Activated naive CD4-positive, alpha-beta T cell treated with anti-CD3 and anti-CD28 coated beads, Interleukin-2, amount 50 U/mL, for 24 hours (primary cell): Measurements from ENCODE around the gene BBS4.

Experiments used
- H3K27ac Mint-ChIP-seq: one replicate; pipeline ENCODE4 v1.8.0; 2021; ENCODE audit warnings: mild to moderate bottlenecking, mixed read lengths
- H3K27me3 Mint-ChIP-seq: one replicate; pipeline ENCODE4 v1.8.0; 2021; ENCODE audit warnings: mixed read lengths
- H3K36me3 Mint-ChIP-seq: one replicate; pipeline ENCODE4 v1.8.0; 2021; ENCODE audit warnings: mixed read lengths
- H3K4me1 Mint-ChIP-seq: one replicate; pipeline ENCODE4 v1.8.0; 2021; ENCODE audit warnings: mixed read lengths
- H3K4me3 Mint-ChIP-seq: one replicate; pipeline ENCODE4 v1.8.0; 2021; ENCODE audit warnings: mild to moderate bottlenecking, mixed read lengths
- H3K9me3 Mint-ChIP-seq: one replicate; pipeline ENCODE4 v1.8.0; 2021; ENCODE audit warnings: mixed read lengths

The BBS4 gene

GRCh38 chr15:72732516-72732915 is 46.5 kb downstream of the BBS4 start:
- Mint-ChIP-seq H3K27ac (peak overlapping the region; percentile 30), H3K4me1 (peaks cover 10% of the 10 kb centered on the region), H3K4me3 (no peak overlapping the region), H3K27me3 (no peaks in the 10 kb centered on the region), H3K36me3 (peaks cover 15% of the 10 kb centered on the region), H3K9me3 (no peaks in the 10 kb centered on the region)

GRCh38 chr15:72733941-72734738 is 48.1 kb downstream of the BBS4 start:
- peaks cover 5% of the 10 kb centered on the region for H3K9me3 Mint-ChIP-seq
- peak overlapping the region; percentile 79 for H3K27ac Mint-ChIP-seq
- no peak overlapping the region for H3K4me3 Mint-ChIP-seq
- H3K4me1 Mint-ChIP-seq = peaks cover 22% of the 10 kb centered on the region
- H3K27me3 Mint-ChIP-seq = no peaks in the 10 kb centered on the region
- peaks cover 21% of the 10 kb centered on the region for H3K36me3 Mint-ChIP-seq

- peaks cover 32% of the 10 kb centered on the region for H3K4me1 Mint-ChIP-seq
- no peak overlapping the region for H3K27ac Mint-ChIP-seq
- H3K27me3 Mint-ChIP-seq = no peaks in the 10 kb centered on the region
- H3K9me3 Mint-ChIP-seq = peaks cover 5% of the 10 kb centered on the region
- peaks cover 26% of the 10 kb centered on the region for H3K36me3 Mint-ChIP-seq
- no peak overlapping the region for H3K4me3 Mint-ChIP-seq
These were observed 49.1 kb downstream of the BBS4 start for GRCh38 chr15:72735111-72735510.

- peaks cover 5% of the 10 kb centered on the region for H3K9me3 Mint-ChIP-seq
- H3K27ac Mint-ChIP-seq = no peak overlapping the region
- H3K27me3 Mint-ChIP-seq = no peaks in the 10 kb centered on the region
- peaks cover 35% of the 10 kb centered on the region for H3K36me3 Mint-ChIP-seq
- H3K4me3 Mint-ChIP-seq = no peak overlapping the region
- peaks cover 51% of the 10 kb centered on the region for H3K4me1 Mint-ChIP-seq
These were observed 51.1 kb downstream of the BBS4 start for GRCh38 chr15:72737061-72737460.

GRCh38 chr15:72737723-72738122 is 51.7 kb downstream of the BBS4 start:
- Mint-ChIP-seq H3K4me3 (no peak overlapping the region), H3K4me1 (peaks cover 54% of the 10 kb centered on the region), H3K27me3 (no peaks in the 10 kb centered on the region), H3K36me3 (peaks cover 37% of the 10 kb centered on the region), H3K27ac (no peak overlapping the region), H3K9me3 (peaks cover 5% of the 10 kb centered on the region)

GRCh38 chr15:72740219-72740618 is 54.2 kb downstream of the BBS4 start:
- Mint-ChIP-seq H3K36me3 (peaks cover 32% of the 10 kb centered on the region), H3K4me3 (peak overlapping the region; percentile 51), H3K9me3 (peaks cover 5% of the 10 kb centered on the region), H3K27ac (peak overlapping the region; percentile 24), H3K4me1 (peaks cover 49% of the 10 kb centered on the region), H3K27me3 (no peaks in the 10 kb centered on the region)

- Mint-ChIP-seq H3K27me3 (no peaks in the 10 kb centered on the region), H3K4me1 (peaks cover 35% of the 10 kb centered on the region), H3K9me3 (no peaks in the 10 kb centered on the region), H3K36me3 (peaks cover 13% of the 10 kb centered on the region), H3K4me3 (no peak overlapping the region), H3K27ac (no peak overlapping the region)
These were observed 63.7 kb downstream of the BBS4 start for GRCh38 chr15:72749700-72750099.

- peaks cover 19% of the 10 kb centered on the region for H3K36me3 Mint-ChIP-seq
- H3K27ac Mint-ChIP-seq = peak overlapping the region; percentile 53
- H3K4me1 Mint-ChIP-seq = peaks cover 51% of the 10 kb centered on the region
- no peaks in the 10 kb centered on the region for H3K9me3 Mint-ChIP-seq
- no peaks in the 10 kb centered on the region for H3K27me3 Mint-ChIP-seq
- H3K4me3 Mint-ChIP-seq = peak overlapping the region; percentile 6
These were observed 65.9 kb downstream of the BBS4 start for GRCh38 chr15:72751751-72752455.

- Mint-ChIP-seq H3K27ac (no peak overlapping the region), H3K27me3 (no peaks in the 10 kb centered on the region), H3K36me3 (peaks cover 14% of the 10 kb centered on the region), H3K4me3 (no peak overlapping the region), H3K9me3 (no peaks in the 10 kb centered on the region), H3K4me1 (peaks cover 51% of the 10 kb centered on the region)
These were observed 68.1 kb downstream of the BBS4 start for GRCh38 chr15:72754096-72754495.

GRCh38 chr15:72758182-72758581 is 72.2 kb downstream of the BBS4 start:
- H3K27ac Mint-ChIP-seq = no peak overlapping the region
- H3K36me3 Mint-ChIP-seq = peaks cover 15% of the 10 kb centered on the region
- peaks cover 35% of the 10 kb centered on the region for H3K4me1 Mint-ChIP-seq
- H3K4me3 Mint-ChIP-seq = no peak overlapping the region
- no peaks in the 10 kb centered on the region for H3K27me3 Mint-ChIP-seq
- H3K9me3 Mint-ChIP-seq = no peaks in the 10 kb centered on the region

- no peaks in the 10 kb centered on the region for H3K9me3 Mint-ChIP-seq
- H3K27ac Mint-ChIP-seq = no peak overlapping the region
- no peak overlapping the region for H3K4me3 Mint-ChIP-seq
- H3K36me3 Mint-ChIP-seq = peaks cover 15% of the 10 kb centered on the region
- no peaks in the 10 kb centered on the region for H3K27me3 Mint-ChIP-seq
- peaks cover 19% of the 10 kb centered on the region for H3K4me1 Mint-ChIP-seq
These were observed 74.7 kb downstream of the BBS4 start for GRCh38 chr15:72760590-72761260.

- no peak overlapping the region for H3K27ac Mint-ChIP-seq
- H3K27me3 Mint-ChIP-seq = no peaks in the 10 kb centered on the region
- H3K4me1 Mint-ChIP-seq = peaks cover 10% of the 10 kb centered on the region
- H3K36me3 Mint-ChIP-seq = peaks cover 39% of the 10 kb centered on the region
- no peak overlapping the region for H3K4me3 Mint-ChIP-seq
- H3K9me3 Mint-ChIP-seq = peaks cover 14% of the 10 kb centered on the region
These were observed 78.6 kb downstream of the BBS4 start for GRCh38 chr15:72764656-72765055.

- Mint-ChIP-seq H3K36me3 (peaks cover 43% of the 10 kb centered on the region), H3K9me3 (peaks cover 14% of the 10 kb centered on the region), H3K27me3 (no peaks in the 10 kb centered on the region), H3K4me3 (no peak overlapping the region), H3K27ac (no peak overlapping the region), H3K4me1 (peaks cover 15% of the 10 kb centered on the region)
These were observed 80.0 kb downstream of the BBS4 start for GRCh38 chr15:72766025-72766424.

- H3K36me3 Mint-ChIP-seq = peaks cover 47% of the 10 kb centered on the region
These were observed 80.8 kb downstream of the BBS4 start for GRCh38 chr15:72766780-72767179.

GRCh38 chr15:72770673-72771328 is 84.8 kb downstream of the BBS4 start:
- peaks cover 43% of the 10 kb centered on the region for H3K36me3 Mint-ChIP-seq
- no peak overlapping the region for H3K4me3 Mint-ChIP-seq
- H3K4me1 Mint-ChIP-seq = peaks cover 20% of the 10 kb centered on the region
- H3K9me3 Mint-ChIP-seq = peaks cover 14% of the 10 kb centered on the region
- H3K27ac Mint-ChIP-seq = peak overlapping the region; percentile 39
- H3K27me3 Mint-ChIP-seq = no peaks in the 10 kb centered on the region

More at GRCh38 chr15:72766780-72767179, 80.8 kb downstream of the BBS4 start:
- Mint-ChIP-seq H3K4me3 (no peak overlapping the region), H3K27ac (no peak overlapping the region), H3K27me3 (no peaks in the 10 kb centered on the region), H3K4me1 (peaks cover 15% of the 10 kb centered on the region), H3K9me3 (peaks cover 14% of the 10 kb centered on the region)
